Amygdala (tissue), 56 donors: ENCODE results near the gene EFNA5.

Source experiments
- DNase-seq, 56 donors: peaks; one replicate each; lab custom pipeline; 2025; lab: John Stamatoyannopoulos, UW

EFNA5 gene

GRCh38 chr5:107387526-107388140 is 283.1 kb downstream of the EFNA5 start:
- no peak for DNase-seq

- DNase-seq = no peak
Observed at GRCh38 chr5:107385708-107386107, 285.0 kb downstream of the EFNA5 start.

GRCh38 chr5:107384256-107384655 is 286.5 kb downstream of the EFNA5 start:
- DNase-seq = no peak

GRCh38 chr5:107383414-107383813 is 287.3 kb downstream of the EFNA5 start:
- no peak for DNase-seq

- DNase-seq = peak in 2 of 56 donors; percentile 3 to 10
Observed at GRCh38 chr5:107381189-107381856, 289.4 kb downstream of the EFNA5 start.

GRCh38 chr5:107380654-107381053 is 290.1 kb downstream of the EFNA5 start:
- DNase-seq = no peak

GRCh38 chr5:107378218-107378899 is 292.4 kb downstream of the EFNA5 start:
- DNase-seq = no peak

- DNase-seq = no peak
Observed at GRCh38 chr5:107377277-107377609, 293.5 kb downstream of the EFNA5 start.

- DNase-seq = no peak
Observed at GRCh38 chr5:107376546-107377276, 294.0 kb downstream of the EFNA5 start.

- no peak for DNase-seq
Observed at GRCh38 chr5:107373549-107374263, 297.0 kb downstream of the EFNA5 start.

- DNase-seq = no peak
Observed at GRCh38 chr5:107372723-107373450, 297.9 kb downstream of the EFNA5 start.

- DNase-seq = no peak
Observed at GRCh38 chr5:107370396-107370968, 300.3 kb downstream of the EFNA5 start.

GRCh38 chr5:107369622-107370021 is 301.1 kb downstream of the EFNA5 start:
- DNase-seq = no peak

- no peak for DNase-seq
Observed at GRCh38 chr5:107368615-107369014, 302.1 kb downstream of the EFNA5 start.

- DNase-seq = no peak
Observed at GRCh38 chr5:107367939-107368338, 302.8 kb downstream of the EFNA5 start.

GRCh38 chr5:107367480-107367879 is 303.3 kb downstream of the EFNA5 start:
- no peak for DNase-seq

GRCh38 chr5:107365320-107366109 is 305.2 kb downstream of the EFNA5 start:
- DNase-seq = no peak

GRCh38 chr5:107364443-107365319 is 306.1 kb downstream of the EFNA5 start:
- no peak for DNase-seq
